ENCODE results near the gene HOTAIR. TPM values are rescaled to one million over a fixed set of nuclear protein-coding genes. Genes with fewer than 3 reads are reported as not detected.

HOTAIR gene
- total and polyA plus RNA-seq, 7 donors: 0.23 to 0.53 (median 0.25) TPM; not detected in 4

DNA sequence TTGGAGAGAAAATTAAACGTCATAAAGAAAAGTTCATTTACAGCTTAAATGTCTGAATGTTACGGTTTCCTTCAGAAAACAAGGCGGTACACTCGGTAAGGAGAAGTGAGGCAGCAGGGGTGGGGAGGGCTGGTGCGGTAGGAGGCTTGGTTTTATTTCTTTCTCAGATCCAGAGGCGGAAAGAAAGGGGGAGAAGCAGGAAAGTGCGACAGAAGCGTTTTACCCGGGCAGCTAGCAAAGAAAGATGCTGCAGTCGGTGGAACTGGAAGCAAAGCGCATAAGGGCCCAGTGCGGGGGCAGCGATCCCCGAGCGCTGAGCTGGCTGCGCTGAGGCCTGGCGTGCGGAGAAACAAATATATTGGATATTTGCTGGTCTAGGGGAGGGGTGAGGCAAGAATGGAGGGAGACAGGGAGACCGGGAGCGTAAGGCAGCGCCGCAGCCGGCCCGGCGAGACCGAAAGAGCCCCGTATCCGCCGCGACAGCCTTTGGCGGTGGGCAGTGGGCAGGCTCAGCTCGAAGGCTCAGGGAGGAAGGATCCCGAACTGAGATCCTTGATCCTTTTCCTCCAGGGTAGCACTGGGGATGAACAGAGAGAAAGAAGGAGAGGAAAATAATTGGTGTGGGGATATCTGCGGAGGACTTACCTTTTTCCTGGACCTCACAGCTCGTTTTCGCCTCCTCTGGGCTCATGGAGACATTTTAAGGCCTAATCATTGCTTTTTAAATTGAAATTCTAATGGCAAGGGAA lies 8.2 kb downstream of the HOTAIR start:
- Histone ChIP-seq H3K4me3 (peak overlapping the region; percentile 42), H3K4me1 (peaks cover 4% of the 10 kb centered on the region), H3K36me3 (ENCODE audit: insufficient read depth in 1 of 2, low read depth in 1 of 2) (no peaks in the 10 kb centered on the region), H3K27ac (no peak overlapping the region), H3K27me3 (ENCODE audit: insufficient read depth in 3 of 3, low read length in 2 of 3) (peaks cover 0 to 87% (median 30%) of the 10 kb centered on the region in 3 donors), H3K9me3 (no peaks in the 10 kb centered on the region)
- DNase-seq: peak in 1 of 2 donors; percentile 32
- TF ChIP-seq, protein P1, sequence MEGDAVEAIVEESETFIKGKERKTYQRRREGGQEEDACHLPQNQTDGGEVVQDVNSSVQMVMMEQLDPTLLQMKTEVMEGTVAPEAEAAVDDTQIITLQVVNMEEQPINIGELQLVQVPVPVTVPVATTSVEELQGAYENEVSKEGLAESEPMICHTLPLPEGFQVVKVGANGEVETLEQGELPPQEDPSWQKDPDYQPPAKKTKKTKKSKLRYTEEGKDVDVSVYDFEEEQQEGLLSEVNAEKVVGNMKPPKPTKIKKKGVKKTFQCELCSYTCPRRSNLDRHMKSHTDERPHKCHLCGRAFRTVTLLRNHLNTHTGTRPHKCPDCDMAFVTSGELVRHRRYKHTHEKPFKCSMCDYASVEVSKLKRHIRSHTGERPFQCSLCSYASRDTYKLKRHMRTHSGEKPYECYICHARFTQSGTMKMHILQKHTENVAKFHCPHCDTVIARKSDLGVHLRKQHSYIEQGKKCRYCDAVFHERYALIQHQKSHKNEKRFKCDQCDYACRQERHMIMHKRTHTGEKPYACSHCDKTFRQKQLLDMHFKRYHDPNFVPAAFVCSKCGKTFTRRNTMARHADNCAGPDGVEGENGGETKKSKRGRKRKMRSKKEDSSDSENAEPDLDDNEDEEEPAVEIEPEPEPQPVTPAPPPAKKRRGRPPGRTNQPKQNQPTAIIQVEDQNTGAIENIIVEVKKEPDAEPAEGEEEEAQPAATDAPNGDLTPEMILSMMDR (IDR thresholded peaks at IDR 0.05): no peak
- WGBS, 3 donors: 45 to 58% (median 47%) methylated on average over 36 of the region's 36 CpGs
- peak in 3 of 4 donors; percentile 19 for ATAC-seq
- intact Hi-C loops (cut with DNase I): loop anchor here in 1 of 2 donors (5.0 to 10.0 kb wide), 2 partner anchors 174 to 272 kb away; no protein-coding TSS in a partner anchor

DNA sequence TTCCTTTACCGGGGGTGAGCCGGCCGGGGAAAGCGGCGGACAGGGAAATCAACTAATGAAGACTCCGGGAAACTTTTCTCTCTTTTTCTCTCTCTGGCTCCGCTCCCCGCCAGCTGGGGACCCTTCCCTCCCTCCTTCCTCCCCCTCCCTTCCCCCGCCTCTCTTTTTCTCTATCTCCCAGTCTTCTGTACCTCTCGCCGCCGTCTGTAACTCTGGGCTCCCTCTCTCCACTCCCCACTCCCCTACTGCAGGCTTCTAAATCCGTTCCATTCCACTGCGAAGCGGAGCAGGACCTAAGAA lies 8.7 kb downstream of the HOTAIR start:
- no peak overlapping the region for H3K27ac ChIP-seq

DNA sequence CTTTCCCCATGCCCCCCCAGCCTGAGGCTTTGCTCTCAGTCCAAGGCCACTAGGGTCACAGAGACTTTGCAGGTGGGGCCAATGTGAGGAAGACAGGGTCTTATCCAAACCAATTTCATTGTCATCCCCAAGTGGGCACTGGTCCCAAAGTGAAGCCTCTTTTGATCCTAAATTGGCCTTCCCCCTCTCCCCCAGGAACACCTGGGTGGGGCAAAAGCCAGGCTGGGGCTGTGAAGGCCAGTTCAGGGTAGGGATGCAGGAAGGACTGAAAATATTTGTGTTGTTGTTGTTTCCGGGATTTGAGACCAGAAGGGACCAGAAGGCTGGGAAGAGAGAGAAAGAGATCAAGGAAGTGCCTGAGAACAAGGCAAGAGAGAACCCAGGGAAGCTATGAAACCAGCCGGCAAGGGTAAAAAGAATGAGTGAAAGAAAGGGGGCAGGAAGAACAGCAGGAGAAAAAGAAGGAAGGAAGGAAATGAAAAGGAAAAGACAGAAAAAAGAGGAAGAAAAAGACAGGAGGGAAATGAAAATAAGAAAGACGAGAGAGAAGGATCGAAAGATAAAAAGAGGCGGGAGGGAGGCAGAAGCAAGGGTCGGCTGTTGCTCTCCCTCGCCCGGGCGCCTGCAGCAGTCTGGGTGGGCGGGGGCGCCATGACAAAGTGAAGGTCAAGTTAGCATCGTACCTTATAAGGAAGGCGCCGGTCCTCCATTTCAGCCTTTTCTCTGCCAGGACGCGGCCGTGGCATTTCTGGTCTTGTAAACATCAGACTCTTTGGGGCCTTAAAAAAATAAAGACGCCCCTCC lies 9.3 kb downstream of the HOTAIR start:
- peaks cover 4% of the 10 kb centered on the region for H3K4me1 ChIP-seq

More for the DNA sequence above, 8.7 kb downstream of the HOTAIR start:
- intact Hi-C loops (cut with DNase I): loop anchor here in 1 of 2 donors (5.0 to 10.0 kb wide), 2 partner anchors 174 to 271 kb away; no protein-coding TSS in a partner anchor
- Histone ChIP-seq H3K36me3 (ENCODE audit: insufficient read depth in 1 of 2, low read depth in 1 of 2) (no peaks in the 10 kb centered on the region), H3K4me1 (peaks cover 4% of the 10 kb centered on the region), H3K4me3 (peak overlapping the region; percentile 42), H3K27me3 (ENCODE audit: insufficient read depth in 3 of 3, low read length in 2 of 3) (peaks cover 0 to 88% (median 33%) of the 10 kb centered on the region in 3 donors), H3K9me3 (no peaks in the 10 kb centered on the region)
- DNase-seq: no peak
- WGBS, 3 donors: 19 to 33% (median 26%) methylated on average over 14 to 15 of the region's 15 CpGs
- TF ChIP-seq, protein P1 (IDR thresholded peaks at IDR 0.05): no peak
- no peak for ATAC-seq

DNA sequence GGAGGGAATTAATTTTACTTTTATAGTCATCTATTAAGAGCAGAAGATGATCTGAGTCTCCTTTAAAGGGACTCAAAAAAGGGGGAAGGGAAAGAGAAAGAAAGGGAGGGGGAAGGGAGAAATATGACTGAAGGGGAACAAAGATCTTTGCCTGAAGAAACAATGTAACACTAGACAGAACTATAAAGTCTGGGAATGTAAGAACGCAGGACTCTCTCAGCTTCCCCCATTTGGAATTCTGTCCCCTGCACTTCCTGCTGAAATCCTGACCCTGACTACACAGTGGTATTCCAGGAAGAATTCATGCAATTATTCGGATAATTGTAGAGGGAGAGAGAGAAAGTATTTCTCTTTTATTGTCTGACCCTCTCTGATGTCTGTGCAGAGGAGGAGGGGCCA lies 10.4 kb downstream of the HOTAIR start:
- Histone ChIP-seq H3K36me3 (ENCODE audit: insufficient read depth in 1 of 2, low read depth in 1 of 2) (no peaks in the 10 kb centered on the region), H3K27me3 (ENCODE audit: insufficient read depth in 3 of 3, low read length in 2 of 3) (peaks cover 0 to 89% (median 30%) of the 10 kb centered on the region in 3 donors), H3K4me3 (no peak overlapping the region), H3K4me1 (peaks cover 4% of the 10 kb centered on the region), H3K9me3 (no peaks in the 10 kb centered on the region), H3K27ac (no peak overlapping the region)
- intact Hi-C loops (cut with DNase I): loop anchor here in 1 of 2 donors (10.0 kb wide), 1 partner anchor 270 kb away; no protein-coding TSS in a partner anchor
- ATAC-seq (no peak), DNase-seq (no peak)
- TF ChIP-seq, protein P1 (IDR thresholded peaks at IDR 0.05): no peak
- WGBS, 3 donors: 64 to 67% (median 64%) methylated on average over 2 of the region's 2 CpGs

More for the DNA sequence above, 9.3 kb downstream of the HOTAIR start:
- intact Hi-C loops (cut with DNase I): loop anchor here in 1 of 2 donors (5.0 to 10.0 kb wide), 2 partner anchors 173 to 271 kb away; no protein-coding TSS in a partner anchor
- WGBS, 3 donors: 22 to 35% (median 26%) methylated on average over 18 of the region's 18 CpGs
- no peaks in the 10 kb centered on the region for H3K36me3 ChIP-seq (ENCODE audit: insufficient read depth in 1 of 2, low read depth in 1 of 2)
- H3K27me3 ChIP-seq (ENCODE audit: insufficient read depth in 3 of 3, low read length in 2 of 3): peaks cover 0 to 88% (median 30%) of the 10 kb centered on the region in 3 donors
- H3K4me3 ChIP-seq: peak overlapping the region; percentile 42
- DNase-seq (peak in 1 of 2 donors; percentile 49), ATAC-seq (no peak)
- no peak overlapping the region for H3K27ac ChIP-seq
- H3K9me3 ChIP-seq: no peaks in the 10 kb centered on the region
- TF ChIP-seq, protein P1 (IDR thresholded peaks at IDR 0.05): no peak

All from psoas muscle (tissue), 8 donors.